ENCODE data around the gene BACE2.
"Not testable (repeated sequence)": the region's sequence is repeated elsewhere in the genome, so short reads cannot be mapped to it uniquely, and the experiment has no call there.

BACE2 gene

GRCh38 chr21:41217671-41218385, 49.9 kb downstream of the BACE2 start:
- no peak for DNase-seq

DNA sequence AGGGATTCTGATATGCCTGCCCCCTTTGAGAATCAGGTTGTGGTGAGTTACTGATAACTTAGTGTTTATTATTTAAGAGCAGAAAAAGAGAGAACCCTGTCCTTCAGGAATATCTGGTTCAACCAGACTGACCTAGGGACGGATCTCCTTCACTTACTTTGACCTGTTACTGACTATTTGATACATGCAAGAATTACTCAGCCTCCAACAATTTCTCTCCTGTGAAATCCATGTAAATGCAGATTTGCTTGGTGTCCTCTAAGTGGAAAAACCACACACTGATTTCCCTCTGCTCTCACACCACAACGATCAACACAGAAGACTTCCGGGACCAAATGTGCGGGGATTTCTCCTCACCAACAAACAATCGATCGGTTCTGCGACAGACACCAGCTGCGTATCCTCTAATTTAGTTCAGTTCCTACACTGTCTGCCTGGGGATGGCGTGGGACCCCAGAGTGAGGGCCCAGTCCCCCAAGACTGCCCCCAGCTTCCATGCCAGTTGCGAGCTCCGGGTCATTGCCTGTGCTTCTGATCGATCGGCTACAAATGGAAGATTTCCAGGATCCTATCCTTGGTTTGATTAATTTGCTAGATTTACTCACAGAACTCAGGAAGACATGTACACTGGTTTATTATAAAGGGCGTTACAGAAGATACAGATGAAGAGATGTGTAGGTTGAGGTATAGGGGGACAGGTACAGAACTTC, 51.7 kb downstream of the BACE2 start:
- no peak for DNase-seq

DNA sequence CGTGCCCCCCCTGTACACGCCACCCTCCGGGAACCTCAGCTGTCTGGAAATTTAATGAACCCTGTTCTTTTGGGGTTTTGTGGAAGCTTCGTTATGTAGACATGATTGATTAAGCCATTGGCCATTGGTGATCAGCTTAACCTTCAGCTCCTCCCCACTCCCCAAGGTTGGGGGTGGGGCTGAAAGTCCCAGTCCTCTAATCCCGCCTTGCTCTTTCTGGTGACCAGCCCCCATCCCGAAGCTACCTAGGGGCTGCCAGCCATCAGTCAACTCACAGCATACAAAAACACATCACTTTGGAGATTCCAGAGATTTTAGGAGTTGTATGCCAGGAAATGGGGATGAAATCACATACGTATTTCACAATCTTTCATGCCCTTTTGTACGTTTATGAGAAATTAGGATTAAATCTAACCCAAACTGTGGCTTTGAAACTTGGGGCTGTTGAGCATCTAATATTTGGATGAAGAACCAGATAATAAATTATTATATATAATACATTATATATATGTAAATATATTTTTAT, 52.3 kb downstream of the BACE2 start:
- no peak for DNase-seq

DNA sequence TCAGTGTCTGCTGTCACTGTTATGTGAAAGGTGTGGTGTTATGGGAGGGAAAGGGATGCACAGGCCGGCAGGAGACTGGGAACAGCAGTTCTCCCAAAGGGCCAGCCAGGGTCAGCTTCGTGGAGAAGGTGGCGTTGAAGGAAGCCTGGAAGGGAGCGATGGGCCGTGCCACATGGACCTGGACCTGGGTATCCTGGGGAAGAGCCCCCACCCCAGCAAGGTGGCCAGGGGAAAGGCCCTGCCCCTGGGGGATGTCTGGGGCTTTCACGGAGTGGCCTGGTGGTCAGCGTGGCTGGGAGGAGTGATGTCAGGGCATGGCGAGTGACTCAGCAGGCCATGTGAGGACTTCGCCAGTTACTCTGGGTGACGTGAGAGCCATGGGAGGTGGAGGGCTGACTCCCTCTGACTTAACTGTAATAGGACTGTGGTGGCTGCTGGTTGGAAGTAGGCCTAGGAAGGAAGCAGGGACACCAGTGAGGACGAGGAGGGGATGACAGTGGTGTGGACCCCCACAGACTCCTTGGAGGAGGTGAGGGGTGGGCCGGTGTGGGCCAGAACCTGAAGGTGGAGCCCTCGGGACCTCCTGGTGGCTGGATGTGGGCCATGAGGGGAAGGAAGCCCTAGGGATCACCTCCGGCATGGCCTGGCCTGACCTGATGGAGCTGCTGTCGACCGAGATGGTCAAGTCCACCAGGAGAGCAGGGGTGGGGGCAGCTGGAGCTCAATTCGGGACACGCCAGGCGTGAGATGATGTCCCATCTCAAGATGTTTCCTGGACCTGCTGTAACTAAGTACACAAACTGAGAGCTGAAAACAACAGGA, 54.5 kb downstream of the BACE2 start:
- DNase-seq, result no peak

- DNase-seq, result no peak
Measured at GRCh38 chr21:41226853-41227252, 58.9 kb downstream of the BACE2 start.

GRCh38 chr21:41227357-41228005, 59.5 kb downstream of the BACE2 start:
- DNase-seq, result no peak

DNA sequence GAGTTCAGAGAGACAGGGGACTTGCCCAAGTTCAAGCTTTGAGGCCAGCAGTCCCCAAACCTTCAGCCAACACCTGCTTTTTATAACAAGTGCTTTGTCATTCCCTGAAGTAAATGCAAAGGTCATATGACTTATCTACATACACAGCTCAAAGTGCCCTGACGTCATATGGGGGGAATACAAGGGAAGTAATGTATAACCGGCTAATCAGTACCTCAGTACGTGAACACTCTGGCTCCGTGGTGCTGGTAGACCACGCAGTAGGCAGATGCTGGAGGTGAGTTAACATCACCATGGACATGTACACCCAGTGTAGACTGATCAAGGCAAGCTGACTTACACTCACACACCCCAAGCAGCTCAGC, 60.0 kb downstream of the BACE2 start:
- no peak for DNase-seq

- no peak for DNase-seq
Measured at GRCh38 chr21:41228492-41228891, 60.5 kb downstream of the BACE2 start.

DNA sequence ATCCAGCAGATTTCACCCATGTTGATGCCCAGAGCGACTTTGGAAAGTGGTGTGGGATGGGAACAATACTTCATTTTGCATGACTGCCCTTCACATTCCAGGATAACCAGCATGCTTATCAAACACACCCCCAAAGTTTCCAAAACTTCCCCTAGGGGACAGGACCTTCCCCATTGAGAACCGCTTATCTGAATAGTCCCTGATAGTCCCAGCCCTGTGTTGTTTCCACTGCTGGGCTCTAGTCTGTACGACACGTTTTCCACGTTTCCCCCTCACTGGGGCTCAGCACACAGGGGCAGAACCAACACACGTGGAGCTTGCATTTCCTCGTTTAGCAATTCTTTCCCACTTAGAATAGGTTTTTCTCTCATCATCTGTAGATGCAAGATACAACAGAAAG, 61.0 kb downstream of the BACE2 start:
- no peak for DNase-seq

- DNase-seq, result no peak
Measured at GRCh38 chr21:41229509-41230248, 61.7 kb downstream of the BACE2 start.

DNA sequence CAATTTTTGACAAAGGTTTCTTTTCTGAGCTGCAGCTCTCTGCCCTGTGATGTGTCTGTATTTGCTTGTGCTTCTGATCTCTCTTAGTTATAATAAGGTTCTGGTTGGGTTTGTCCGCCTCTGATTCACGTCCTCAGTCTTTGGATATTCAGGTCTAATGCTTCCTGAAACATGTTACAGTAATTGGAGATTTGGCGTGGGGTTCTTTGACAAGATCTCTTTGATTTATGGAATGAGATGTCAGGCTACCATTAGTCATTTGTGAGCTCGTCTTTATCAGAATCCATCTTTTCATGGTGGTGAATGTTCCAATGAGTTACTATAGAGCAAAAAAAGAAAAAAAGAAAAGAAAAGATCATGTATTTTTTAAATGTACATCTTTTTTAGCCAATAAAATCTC, 62.5 kb downstream of the BACE2 start:
- no peak for DNase-seq

DNA sequence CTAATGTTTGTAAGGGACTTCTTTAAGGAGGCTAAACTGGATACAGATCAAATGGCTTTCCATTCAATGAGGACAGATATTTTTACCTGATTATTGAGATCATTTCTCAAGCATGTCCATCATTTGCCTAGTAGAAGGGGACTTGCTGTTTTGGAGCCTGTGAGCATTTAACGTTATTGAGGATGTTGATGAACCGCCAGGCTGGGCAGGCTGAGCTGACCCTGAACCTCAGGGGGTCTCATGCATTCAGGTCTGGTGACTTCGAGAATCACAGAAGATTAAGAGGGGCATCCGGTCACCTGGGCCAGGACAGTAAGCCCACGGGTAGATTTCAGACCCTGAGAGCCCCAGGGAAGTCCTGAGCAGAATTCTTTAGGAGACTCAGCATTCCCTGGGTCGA, 63.1 kb downstream of the BACE2 start:
- DNase-seq, result no peak

DNA sequence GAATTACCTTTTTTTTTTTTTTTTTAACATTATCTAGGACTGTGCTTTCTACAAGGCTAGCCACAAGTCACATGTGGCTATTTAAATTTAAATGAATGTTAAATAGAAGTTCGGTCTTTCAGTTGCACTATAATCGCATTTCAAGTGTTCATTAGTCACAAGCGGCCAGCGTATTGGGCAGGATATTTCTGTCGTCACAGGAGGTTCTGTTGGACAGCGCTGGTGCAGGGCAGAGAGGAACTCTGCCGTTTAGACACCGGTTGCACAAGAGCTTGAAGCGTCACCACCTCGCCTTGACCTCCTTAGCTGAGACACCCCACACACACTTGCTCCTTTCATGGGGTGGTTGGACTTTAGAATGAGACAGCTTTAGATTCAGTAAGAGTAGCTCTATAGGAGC, 64.1 kb downstream of the BACE2 start:
- DNase-seq, result no peak

DNA sequence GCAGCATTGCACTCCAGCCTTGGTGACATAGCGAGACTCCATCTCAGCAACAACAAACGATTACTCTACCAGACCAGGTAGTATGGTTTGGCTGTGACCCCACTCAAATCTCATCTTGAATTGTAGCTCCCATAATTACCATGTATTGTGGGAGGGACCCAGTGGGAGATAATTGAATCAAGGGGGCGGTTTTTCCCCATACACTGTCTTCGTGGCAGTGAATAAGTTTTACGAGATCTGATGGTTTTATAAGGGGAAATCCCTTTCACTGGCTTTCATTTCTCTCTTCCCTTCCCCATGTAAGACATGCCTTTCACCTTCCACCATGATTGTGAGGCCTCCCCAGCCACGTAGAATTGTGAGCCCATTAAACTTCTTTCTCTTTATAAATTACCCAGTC, 66.0 kb downstream of the BACE2 start:
- DNase-seq, result no peak

GRCh38 chr21:41234569-41234968, 66.6 kb downstream of the BACE2 start:
- no peak for DNase-seq

GRCh38 chr21:41235201-41235600, 67.2 kb downstream of the BACE2 start:
- no peak for DNase-seq

- no peak for DNase-seq
Measured at GRCh38 chr21:41236352-41236973, 68.5 kb downstream of the BACE2 start.

DNA sequence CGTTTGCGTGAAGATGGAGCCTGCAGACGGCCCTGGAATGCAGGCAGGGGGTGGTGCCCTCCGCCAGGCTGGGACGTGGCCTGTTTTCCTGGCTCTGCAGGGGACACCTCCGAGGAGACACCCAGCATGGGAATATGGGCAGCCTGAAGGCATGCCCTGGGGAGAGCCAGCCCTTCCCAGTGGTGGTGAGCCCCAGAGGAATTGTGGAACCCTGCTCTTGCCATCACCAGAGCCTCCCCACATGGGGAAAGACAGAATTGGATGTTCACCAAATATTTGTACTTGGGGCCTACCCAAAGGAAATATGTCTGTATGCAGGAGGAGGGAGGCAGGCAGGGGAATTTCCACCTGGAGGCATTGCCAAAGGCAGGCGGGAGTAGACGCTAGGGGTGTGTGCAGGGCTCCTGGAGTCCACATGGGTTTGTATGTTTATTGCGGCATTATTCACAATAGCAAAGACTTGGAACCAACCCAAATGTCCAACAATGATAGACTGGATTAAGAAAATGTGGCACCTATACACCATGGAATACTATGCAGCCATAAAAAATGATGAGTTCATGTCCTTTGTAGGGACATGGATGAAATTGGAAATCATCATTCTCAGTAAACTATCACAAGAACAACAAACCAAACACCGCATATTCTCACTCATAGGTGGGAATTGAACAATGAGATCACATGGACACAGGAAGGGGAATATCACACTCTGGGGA, 70.3 kb downstream of the BACE2 start:
- not testable (repeated sequence) for DNase-seq

GRCh38 chr21:41240040-41240439, 72.1 kb downstream of the BACE2 start:
- DNase-seq, result no peak

- DNase-seq, result no peak
Measured at GRCh38 chr21:41241341-41241740, 73.4 kb downstream of the BACE2 start.

DNA sequence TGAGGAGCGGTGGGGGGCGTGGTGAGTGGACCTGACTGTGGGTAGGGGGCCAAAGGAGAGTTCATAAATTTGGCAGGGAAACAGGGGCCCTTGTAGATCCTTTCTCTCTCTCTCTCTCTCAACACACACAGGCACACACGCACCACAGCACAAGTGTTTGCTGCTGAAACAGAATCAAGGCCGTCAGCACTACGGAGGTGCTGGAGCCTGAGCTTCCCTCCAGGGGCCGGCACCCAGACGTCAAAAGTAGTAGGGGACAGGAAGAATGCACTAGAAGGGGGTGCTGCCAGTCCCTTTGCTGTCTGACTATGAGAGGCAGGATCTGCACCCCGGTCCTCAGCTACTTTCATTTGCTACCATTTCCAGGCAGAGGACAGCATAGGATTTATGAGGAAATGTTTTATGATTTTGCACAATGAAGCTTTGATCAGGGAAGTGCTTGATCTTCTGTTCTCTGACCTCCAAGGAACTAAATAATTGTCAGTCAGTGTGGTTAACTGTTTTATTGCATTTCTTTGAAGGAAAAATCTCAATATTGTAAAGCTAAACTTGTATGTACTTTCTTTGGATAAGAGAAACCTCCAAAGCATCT, 74.4 kb downstream of the BACE2 start:
- DNase-seq, result no peak

Data from midbrain (tissue), 1 donor.